Mammary epithelial cell (primary cell): Measurements from ENCODE around the gene TTBK2.

Experiments
- CTCF ChIP-seq, 2 donors: IDR thresholded peaks in 1 of 2; conservative IDR thresholded peaks in 1 of 2; 2 replicates each; pipeline ENCODE4 v1.5.1; 2011 to 2012; ENCODE audit warnings: inconsistent platforms in 2 of 2, low read length in 2 of 2, mild to moderate bottlenecking in 2 of 2, control low read depth in 1 of 2, low read depth in 1 of 2; ENCODE audit not compliant: insufficient read depth in 1 of 2; ENCODE audit errors: extremely low read depth in 1 of 2
- EZH2 ChIP-seq: IDR thresholded peaks from 2 replicates; pipeline ENCODE4 v1.6.1; 2012; ENCODE audit warnings: low read length, inconsistent platforms, borderline replicate concordance

- TF ChIP-seq CTCF (conservative IDR thresholded peaks at IDR 0.05 in 1 of 2, IDR thresholded peaks at IDR 0.05 in 1 of 2; ENCODE audit: extremely low read depth in 1 of 2, insufficient read depth in 1 of 2, low read depth in 1 of 2, low read length in 2 of 2), result no peak
- no peak for TF ChIP-seq EZH2
Observed at GRCh38 chr15:42734076-42734672, 186.4 kb downstream of the TTBK2 start.
